ENCODE results near the gene SMOC1. TPM values are rescaled to one million over a fixed set of nuclear protein-coding genes. Genes with fewer than 3 reads are reported as not detected.

The SMOC1 gene
- total RNA-seq, 3 donors from 2014 or later (not counting 1 experiment from before 2014, with no cell fraction given) = not detected

- intact Hi-C loops (cut with micrococcal nuclease) = no loop called here
- TF ChIP-seq CTCF (IDR thresholded peaks at IDR 0.05) = no peak
- H3K9me3 Mint-ChIP-seq = no peaks in the 10 kb centered on the region
- WGBS (ENCODE audit: insufficient coverage) = 93% methylated on average over 4 of the region's 5 CpGs
- no peak overlapping the region for H3K27ac Mint-ChIP-seq
- H3K36me3 ChIP-seq (ENCODE audit: control insufficient read depth, insufficient read depth, low read length) = no peaks in the 10 kb centered on the region
- ATAC-seq (no peak), DNase-seq (no peak)
- no peaks in the 10 kb centered on the region for H3K36me3 Mint-ChIP-seq
- H3K4me3 Mint-ChIP-seq = no peak overlapping the region
- H3K27me3 Mint-ChIP-seq (ENCODE audit: low read depth in 2 of 2) = peaks cover 15 to 37% of the 10 kb centered on the region in 2 donors
- H3K9me3 ChIP-seq (ENCODE audit: control insufficient read depth, insufficient read depth, low read length) = no peaks in the 10 kb centered on the region
- H3K27me3 ChIP-seq (ENCODE audit: control insufficient read depth, insufficient read depth, low read length) = no peaks in the 10 kb centered on the region
- H3K27ac ChIP-seq (ENCODE audit: low read length) = no peak overlapping the region
- no peaks in the 10 kb centered on the region for H3K4me1 Mint-ChIP-seq
- no peak overlapping the region for H3K4me3 ChIP-seq (ENCODE audit: low read length)
- H3K4me1 ChIP-seq (ENCODE audit: control insufficient read depth, insufficient read depth, low read length) = no peaks in the 10 kb centered on the region
These were observed 118.6 kb downstream of the SMOC1 start for GRCh38 chr14:69997849-69998248.

DNA sequence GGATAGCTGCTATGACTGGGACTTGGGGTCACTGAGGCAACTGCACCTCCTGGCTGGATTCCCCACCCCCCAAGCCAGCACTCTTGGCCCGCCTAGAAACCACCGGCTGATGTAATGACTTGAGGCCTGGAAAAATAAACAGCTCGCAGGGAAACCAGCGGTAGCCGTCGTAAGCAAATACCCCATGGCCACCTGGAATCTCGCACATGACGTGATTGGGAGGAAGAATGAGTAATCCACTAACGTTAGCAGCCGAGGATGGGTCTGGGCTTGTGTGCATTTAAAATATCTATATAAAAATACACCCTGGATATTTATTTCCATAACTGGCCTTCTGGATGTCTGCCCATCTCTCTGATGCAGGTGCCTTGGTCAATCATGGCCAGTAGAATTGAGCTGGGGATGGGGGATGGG lies 120.1 kb downstream of the SMOC1 start:
- 94% methylated on average over 8 of the region's 10 CpGs for WGBS (ENCODE audit: insufficient coverage)
- peaks cover 12 to 31% of the 10 kb centered on the region in 2 donors for H3K27me3 Mint-ChIP-seq (ENCODE audit: low read depth in 2 of 2)
- ATAC-seq = no peak
- intact Hi-C loops (cut with micrococcal nuclease) = no loop called here
- no peak overlapping the region for H3K4me3 Mint-ChIP-seq
- no peaks in the 10 kb centered on the region for H3K9me3 Mint-ChIP-seq
- Histone ChIP-seq H3K9me3 (ENCODE audit: control insufficient read depth, insufficient read depth, low read length) (no peaks in the 10 kb centered on the region), H3K4me1 (ENCODE audit: control insufficient read depth, insufficient read depth, low read length) (no peaks in the 10 kb centered on the region), H3K36me3 (ENCODE audit: control insufficient read depth, insufficient read depth, low read length) (no peaks in the 10 kb centered on the region), H3K27me3 (ENCODE audit: control insufficient read depth, insufficient read depth, low read length) (no peaks in the 10 kb centered on the region), H3K4me3 (ENCODE audit: low read length) (no peak overlapping the region), H3K27ac (ENCODE audit: low read length) (no peak overlapping the region)
- no peaks in the 10 kb centered on the region for H3K36me3 Mint-ChIP-seq
- H3K27ac Mint-ChIP-seq = no peak overlapping the region
- no peak for DNase-seq
- H3K4me1 Mint-ChIP-seq = no peaks in the 10 kb centered on the region
- TF ChIP-seq CTCF (IDR thresholded peaks at IDR 0.05) = no peak

DNA sequence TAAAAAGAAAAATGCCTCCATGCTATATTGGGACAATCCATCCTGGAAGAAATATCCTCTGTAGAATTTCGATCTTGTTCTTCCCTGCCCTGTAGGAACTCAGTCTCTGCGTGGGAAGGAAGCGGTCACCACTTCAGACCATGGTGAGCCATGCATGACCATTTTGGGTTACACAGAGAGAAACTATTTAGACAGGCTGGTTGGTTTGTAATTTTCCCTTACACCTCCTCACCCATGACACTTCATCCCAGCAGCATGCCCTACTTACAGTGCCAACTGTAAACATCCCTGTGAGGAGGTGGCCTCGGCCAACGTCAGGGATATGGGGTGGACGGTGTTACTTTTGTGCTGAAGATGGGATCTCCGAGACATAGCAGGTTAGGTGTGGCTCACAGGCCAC lies 121.4 kb downstream of the SMOC1 start:
- ATAC-seq = no peak
- TF ChIP-seq CTCF (IDR thresholded peaks at IDR 0.05) = no peak
- 79% methylated on average over 7 of the region's 7 CpGs for WGBS (ENCODE audit: insufficient coverage)

GRCh38 chr14:70002589-70003346 lies 123.6 kb downstream of the SMOC1 start:
- H3K27me3 Mint-ChIP-seq (ENCODE audit: low read depth in 2 of 2) = peaks cover 5 to 19% of the 10 kb centered on the region in 2 donors
- H3K9me3 Mint-ChIP-seq = no peaks in the 10 kb centered on the region
- no peak for TF ChIP-seq CTCF (IDR thresholded peaks at IDR 0.05)
- DNase-seq (no peak), ATAC-seq (no peak)
- Histone ChIP-seq H3K4me3 (ENCODE audit: low read length) (no peak overlapping the region), H3K9me3 (ENCODE audit: control insufficient read depth, insufficient read depth, low read length) (no peaks in the 10 kb centered on the region), H3K27ac (ENCODE audit: low read length) (no peak overlapping the region), H3K4me1 (ENCODE audit: control insufficient read depth, insufficient read depth, low read length) (no peaks in the 10 kb centered on the region), H3K36me3 (ENCODE audit: control insufficient read depth, insufficient read depth, low read length) (no peaks in the 10 kb centered on the region), H3K27me3 (ENCODE audit: control insufficient read depth, insufficient read depth, low read length) (no peaks in the 10 kb centered on the region)
- H3K36me3 Mint-ChIP-seq = no peaks in the 10 kb centered on the region
- H3K4me3 Mint-ChIP-seq = no peak overlapping the region
- H3K27ac Mint-ChIP-seq = no peak overlapping the region
- 93% methylated on average over 6 of the region's 6 CpGs for WGBS (ENCODE audit: insufficient coverage)
- intact Hi-C loops (cut with micrococcal nuclease) = no loop called here
- no peaks in the 10 kb centered on the region for H3K4me1 Mint-ChIP-seq

More for the DNA sequence above, 121.4 kb downstream of the SMOC1 start:
- DNase-seq = no peak
- no peak overlapping the region for H3K4me3 ChIP-seq (ENCODE audit: low read length)
- H3K36me3 ChIP-seq (ENCODE audit: control insufficient read depth, insufficient read depth, low read length) = no peaks in the 10 kb centered on the region
- H3K36me3 Mint-ChIP-seq = no peaks in the 10 kb centered on the region
- H3K27me3 Mint-ChIP-seq (ENCODE audit: low read depth in 2 of 2) = peaks cover 5 to 19% of the 10 kb centered on the region in 2 donors
- no peaks in the 10 kb centered on the region for H3K9me3 Mint-ChIP-seq
- H3K4me3 Mint-ChIP-seq = no peak overlapping the region
- H3K27ac Mint-ChIP-seq = no peak overlapping the region
- H3K27me3 ChIP-seq (ENCODE audit: control insufficient read depth, insufficient read depth, low read length) = no peaks in the 10 kb centered on the region
- H3K27ac ChIP-seq (ENCODE audit: low read length) = no peak overlapping the region
- no peaks in the 10 kb centered on the region for H3K4me1 Mint-ChIP-seq
- H3K9me3 ChIP-seq (ENCODE audit: control insufficient read depth, insufficient read depth, low read length) = no peaks in the 10 kb centered on the region
- intact Hi-C loops (cut with micrococcal nuclease) = no loop called here
- no peaks in the 10 kb centered on the region for H3K4me1 ChIP-seq (ENCODE audit: control insufficient read depth, insufficient read depth, low read length)
